MCF 10A (cell line): ENCODE results near the gene BOK. TPM values are rescaled to one million over a fixed set of nuclear protein-coding genes. Genes with fewer than 3 reads are reported as not detected.
A peak's percentile ranks its signal among the peaks of the same experiment; 100 is the strongest.

Source experiments
- BruUV-seq: library from RNA; stranded (reverse); fragments of 400-500 nt; replicated peaks from 2 replicates; lab custom pipeline; 2021; lab: Mats Ljungman, UMichigan
- CTCF ChIA-PET: fragments of 300-600 bp; sonication (Branson Sonifier 250); formaldehyde crosslinking; extraction: SDS; loops from one replicate; lab custom pipeline; 2021; ENCODE audit warnings: antibody characterized with exemption, inconsistent platforms; lab: Yijun Ruan, JAX
- POLR2A ChIA-PET: fragments of 300-600, 350-650 bp; sonication (Branson Sonifier 250); formaldehyde crosslinking; extraction: SDS; loops from one replicate; lab custom pipeline; 2020; ENCODE audit warnings: antibody characterized with exemption, inconsistent platforms; lab: Yijun Ruan, JAX
- DNase-seq: peaks from one replicate; pipeline ENCODE4 v3.0.0-alpha.2; 2018; ENCODE audit not compliant: unreplicated experiment
- H3K27ac Mint-ChIP-seq: one replicate; pipeline ENCODE4 v1.8.0; 2022; ENCODE audit warnings: mild to moderate bottlenecking, low read depth, mixed read lengths; ENCODE audit not compliant: unreplicated experiment
- H3K27me3 Mint-ChIP-seq: one replicate; pipeline ENCODE4 v1.8.0; 2022; ENCODE audit warnings: mixed read lengths; ENCODE audit not compliant: insufficient read depth, unreplicated experiment
- H3K36me3 Mint-ChIP-seq: one replicate; pipeline ENCODE4 v1.8.0; 2022; ENCODE audit warnings: mild to moderate bottlenecking, moderate library complexity, mixed read lengths; ENCODE audit not compliant: insufficient read depth, unreplicated experiment
- H3K4me1 Mint-ChIP-seq: one replicate; pipeline ENCODE4 v1.8.0; 2022; ENCODE audit warnings: mixed read lengths; ENCODE audit not compliant: insufficient read depth, unreplicated experiment
- H3K4me3 Mint-ChIP-seq: one replicate; pipeline ENCODE4 v1.8.0; 2022; ENCODE audit warnings: mild to moderate bottlenecking, moderate library complexity, mixed read lengths; ENCODE audit not compliant: unreplicated experiment
- H3K9me3 Mint-ChIP-seq: one replicate; pipeline ENCODE4 v1.8.0; 2022; ENCODE audit warnings: mixed read lengths; ENCODE audit not compliant: unreplicated experiment
- CTCF ChIP-seq: fragments of 200-600 bp; IDR thresholded peaks from one replicate; pipeline ENCODE4 v1.8.0; 2022; ENCODE audit warnings: antibody characterized with exemption, mild to moderate bottlenecking; ENCODE audit not compliant: unreplicated experiment
- intact Hi-C: fragments of 100-400 bp; cut with micrococcal nuclease; formaldehyde crosslinking; loops from 2 replicates; pipeline ENCODE4 v1.14.1; 2022
- total RNA-seq: library from RNA; stranded (reverse); gene quantifications from 2 replicates; pipeline ENCODE4 v1.2.3, GENCODE V29; 2022

The BOK gene
- total RNA-seq, 1 experiment from 2014 or later: 18.6 TPM

- Mint-ChIP-seq H3K4me3 (no peak overlapping the region), H3K9me3 (no peaks in the 10 kb centered on the region), H3K27me3 (no peaks in the 10 kb centered on the region), H3K27ac (no peak overlapping the region), H3K4me1 (peaks cover 9% of the 10 kb centered on the region), H3K36me3 (peaks cover 64% of the 10 kb centered on the region)
- intact Hi-C loops: no loop called here
- no peak for TF ChIP-seq CTCF
- POLR2A ChIA-PET: no interaction called here
- CTCF ChIA-PET: interaction anchor here (0.6 to 1.1 kb wide), 2 partner anchors 20 to 215 kb away, joined by 3 read pairs; no protein-coding TSS in a partner anchor
- no peak for DNase-seq
- BruUV-seq: no TSS peak
These were observed 59.8 kb downstream of the BOK start for GRCh38 chr2:241618296-241618805.

GRCh38 chr2:241618829-241619228 lies 60.3 kb downstream of the BOK start:
- Mint-ChIP-seq H3K4me1 (peaks cover 9% of the 10 kb centered on the region), H3K27ac (peak overlapping the region; percentile 57), H3K9me3 (no peaks in the 10 kb centered on the region), H3K27me3 (no peaks in the 10 kb centered on the region), H3K4me3 (no peak overlapping the region), H3K36me3 (peaks cover 67% of the 10 kb centered on the region)
- BruUV-seq: no TSS peak
- CTCF ChIA-PET: no interaction called here
- intact Hi-C loops: no loop called here
- no peak for DNase-seq
- POLR2A ChIA-PET: no interaction called here
- TF ChIP-seq CTCF: no peak

GRCh38 chr2:241619597-241620418 lies 61.3 kb downstream of the BOK start:
- no peak for DNase-seq
- Mint-ChIP-seq H3K36me3 (peaks cover 67% of the 10 kb centered on the region), H3K4me1 (peaks cover 9% of the 10 kb centered on the region), H3K27me3 (no peaks in the 10 kb centered on the region), H3K9me3 (no peaks in the 10 kb centered on the region), H3K4me3 (no peak overlapping the region), H3K27ac (peak overlapping the region; percentile 57)
- intact Hi-C loops: no loop called here
- no peak for TF ChIP-seq CTCF
- no TSS peak for BruUV-seq
- POLR2A ChIA-PET: no interaction called here
- CTCF ChIA-PET: no interaction called here

GRCh38 chr2:241620419-241620769 lies 61.8 kb downstream of the BOK start:
- Mint-ChIP-seq H3K27me3 (no peaks in the 10 kb centered on the region), H3K36me3 (peaks cover 72% of the 10 kb centered on the region), H3K4me3 (no peak overlapping the region), H3K27ac (peak overlapping the region; percentile 37), H3K9me3 (no peaks in the 10 kb centered on the region), H3K4me1 (peaks cover 9% of the 10 kb centered on the region)
- ChIA-PET POLR2A (no interaction called here), CTCF (no interaction called here)
- TF ChIP-seq CTCF: no peak
- DNase-seq: peak; percentile 64
- intact Hi-C loops: no loop called here
- BruUV-seq: no TSS peak

Other genes starting within 250 kb of the BOK start
- gene HDLBP, start 243.1 kb upstream of the BOK start, total RNA-seq: 670 and 743 TPM in 2 replicates
- 254 and 271 TPM in 2 replicates for gene SEPTIN2, start 242.8 kb upstream of the BOK start, total RNA-seq
- gene FARP2, start 202.5 kb upstream of the BOK start, total RNA-seq: 31.7 and 32.6 TPM in 2 replicates
- gene STK25, start 50.2 kb upstream of the BOK start, total RNA-seq: 102 and 117 TPM in 2 replicates
- gene THAP4, start 78.4 kb downstream of the BOK start, total RNA-seq: 64.5 and 91.8 TPM in 2 replicates
- 70.9 and 72.8 TPM in 2 replicates for gene ATG4B, start 78.9 kb downstream of the BOK start, total RNA-seq
- gene DTYMK, start 128.1 kb downstream of the BOK start, total RNA-seq: 38.2 and 66.3 TPM in 2 replicates
- 27.8 and 35.5 TPM in 2 replicates for gene ING5, start 143.3 kb downstream of the BOK start, total RNA-seq
- gene D2HGDH, start 175.9 kb downstream of the BOK start, total RNA-seq: 37.5 and 41.5 TPM in 2 replicates
- gene GAL3ST2, start 218.1 kb downstream of the BOK start, total RNA-seq: 0.37 TPM in 1 of 2 replicates, not detected in the other